ENCODE measurements around the gene ITPRID2. TPM values are rescaled to one million over a fixed set of nuclear protein-coding genes. Genes with fewer than 3 reads are reported as not detected.

The ITPRID2 gene
- total RNA-seq, 2 experiments from 2014 or later, result 54.5 to 64.3 TPM

Other genes with a start within 250 kb of the ITPRID2 start
- gene CERKL, start 234.6 kb upstream of the ITPRID2 start, total RNA-seq, result not detected
- not detected for gene NEUROD1, start 211.2 kb upstream of the ITPRID2 start, total RNA-seq
- gene PPP1R1C, start 94.1 kb downstream of the ITPRID2 start, total RNA-seq, result not detected

All from activated CD8-positive, alpha-beta memory T cell treated with anti-CD3 and anti-CD28 coated beads for 36 hours (primary cell).